DND-41 (cell line): Measurements from ENCODE around the gene KIRREL2.

Experiments
- ATAC-seq: fragments of 200-7000 bp; cut with Tn5 transposase; 3 replicates; pipeline ENCODE4 v1.9.1; 2021; ENCODE audit warnings: low read depth; ENCODE audit not compliant: insufficient read depth
- DNase-seq: peaks from one replicate; pipeline ENCODE4 v3.0.0-alpha.2; 2020
- H2AFZ ChIP-seq: 2 replicates; pipeline ENCODE4 v1.6.0; 2012; ENCODE audit warnings: low read depth, low read length
- H3K27ac ChIP-seq: 2 replicates; pipeline ENCODE4 v1.5.1; 2012; ENCODE audit warnings: low read length, inconsistent platforms
- H3K27me3 ChIP-seq: fragments of 200-600 bp; sonication (generic); 2 replicates; pipeline ENCODE4 v1.6.0; 2012; ENCODE audit warnings: low read length, mild to moderate bottlenecking, inconsistent platforms; ENCODE audit not compliant: insufficient read depth, poor library complexity
- H3K36me3 ChIP-seq: 2 replicates; pipeline ENCODE4 v1.5.1; 2012; ENCODE audit warnings: low read length, inconsistent platforms; ENCODE audit not compliant: insufficient read depth
- H3K4me1 ChIP-seq: 2 replicates; pipeline ENCODE4 v1.5.1; 2012; ENCODE audit warnings: mild to moderate bottlenecking, low read length; ENCODE audit not compliant: insufficient read depth
- H3K4me2 ChIP-seq: 2 replicates; pipeline ENCODE4 v1.6.0; 2012; ENCODE audit warnings: mild to moderate bottlenecking, moderate library complexity, low read length, inconsistent platforms; ENCODE audit not compliant: insufficient read depth
- H3K4me3 ChIP-seq, 2 experiments: fragments of 200-600 bp in 1 of 2; shearing (Covaris generic) in 1 of 2; 2 replicates each; pipeline ENCODE4 v1.5.1; 2012 to 2016; ENCODE audit warnings: inconsistent platforms in 2 of 2, low read length in 2 of 2, mild to moderate bottlenecking in 2 of 2, low read depth in 1 of 2, moderate library complexity in 1 of 2
- H3K79me2 ChIP-seq: 2 replicates; pipeline ENCODE4 v1.6.0; 2012; ENCODE audit warnings: low read length, inconsistent platforms; ENCODE audit not compliant: insufficient read depth
- H3K9ac ChIP-seq: 2 replicates; pipeline ENCODE4 v1.6.0; 2012; ENCODE audit warnings: low read depth, mild to moderate bottlenecking, inconsistent platforms, low read length, moderate library complexity
- H3K9me3 ChIP-seq: 2 replicates; pipeline ENCODE4 v1.5.1; 2012; ENCODE audit warnings: low read length, moderate library complexity, mild to moderate bottlenecking, inconsistent platforms; ENCODE audit not compliant: insufficient read depth, severe bottlenecking
- H4K20me1 ChIP-seq: 2 replicates; pipeline ENCODE4 v1.6.0; 2012; ENCODE audit warnings: low read length; ENCODE audit not compliant: insufficient read depth
- CTCF ChIP-seq: IDR thresholded peaks from 2 replicates; pipeline ENCODE4 v1.5.1; 2012; ENCODE audit warnings: borderline replicate concordance, low read length, moderate library complexity, mild to moderate bottlenecking; ENCODE audit not compliant: poor library complexity, severe bottlenecking; ENCODE audit errors: extremely low read depth
- EZH2 ChIP-seq: IDR thresholded peaks from 3 replicates; pipeline ENCODE4 v1.6.1; 2012; ENCODE audit warnings: borderline replicate concordance, low read depth, mild to moderate bottlenecking, moderate library complexity, low read length, inconsistent platforms; ENCODE audit not compliant: severe bottlenecking

The KIRREL2 gene

GRCh38 chr19:35853038-35853756, 3.5 kb upstream of the KIRREL2 start:
- H3K9me3 ChIP-seq: no peaks in the 10 kb centered on the region
- H3K4me1 ChIP-seq: peaks cover 21% of the 10 kb centered on the region
- H3K4me2 ChIP-seq: no peak overlapping the region
- ATAC-seq: no peak
- no peak for TF ChIP-seq EZH2
- no peak for TF ChIP-seq CTCF
- H3K27me3 ChIP-seq: peaks cover 12% of the 10 kb centered on the region
- H3K79me2 ChIP-seq: no peaks in the 10 kb centered on the region
- no peak for DNase-seq
- no peak overlapping the region for H3K27ac ChIP-seq
- no peaks in the 10 kb centered on the region; the same call in 1 of the 2 replicates for H4K20me1 ChIP-seq
- H3K4me3 ChIP-seq: no peak overlapping the region
- no peak overlapping the region for H3K9ac ChIP-seq
- no peaks in the 10 kb centered on the region for H3K36me3 ChIP-seq
- H2AFZ ChIP-seq: no peak overlapping the region

GRCh38 chr19:35858311-35858710, 1.6 kb downstream of the KIRREL2 start:
- peaks cover 12% of the 10 kb centered on the region for H3K27me3 ChIP-seq
- no peak for ATAC-seq

GRCh38 chr19:35859414-35859813, 2.7 kb downstream of the KIRREL2 start:
- Histone ChIP-seq H3K4me2 (no peak overlapping the region), H2AFZ (no peak overlapping the region), H3K9ac (no peak overlapping the region), H4K20me1 (no peaks in the 10 kb centered on the region), H3K27me3 (peaks cover 12% of the 10 kb centered on the region), H3K4me1 (peaks cover 21% of the 10 kb centered on the region), H3K27ac (no peak overlapping the region), H3K79me2 (no peaks in the 10 kb centered on the region), H3K9me3 (no peaks in the 10 kb centered on the region), H3K4me3 (no peak overlapping the region), H3K36me3 (no peaks in the 10 kb centered on the region)
- no peak for ATAC-seq
- TF ChIP-seq EZH2 (no peak), CTCF (no peak)
- DNase-seq: no peak

More at GRCh38 chr19:35858311-35858710, 1.6 kb downstream of the KIRREL2 start:
- H4K20me1 ChIP-seq: no peaks in the 10 kb centered on the region
- DNase-seq: no peak
- H3K4me1 ChIP-seq: peaks cover 21% of the 10 kb centered on the region
- no peaks in the 10 kb centered on the region for H3K79me2 ChIP-seq
- H3K4me2 ChIP-seq: no peak overlapping the region
- no peaks in the 10 kb centered on the region for H3K9me3 ChIP-seq
- H3K27ac ChIP-seq: no peak overlapping the region
- H3K36me3 ChIP-seq: no peaks in the 10 kb centered on the region
- H3K9ac ChIP-seq: no peak overlapping the region
- TF ChIP-seq CTCF: no peak
- no peak for TF ChIP-seq EZH2
- no peak overlapping the region for H2AFZ ChIP-seq
- no peak overlapping the region for H3K4me3 ChIP-seq
